Thyroid gland (tissue), 4 donors: ENCODE measurements around the gene NLRP1. TPM values are rescaled to one million over a fixed set of nuclear protein-coding genes. Genes with fewer than 3 reads are reported as not detected.

Source experiments
- DNase-seq, 2 donors: peaks; one replicate each; pipeline ENCODE4 v3.0.0-alpha.2; 2019
- H3K27ac ChIP-seq, 3 donors: fragments of 200-600 bp; sonication (generic); 1 replicate in 2 of 3; 2 replicates in 1 of 3; pipeline ENCODE4 v1.5.1; 2016 to 2019; ENCODE audit warnings: mild to moderate bottlenecking in 1 of 3, moderate library complexity in 1 of 3
- H3K27me3 ChIP-seq: fragments of 200-600 bp; sonication (generic); one replicate; pipeline ENCODE4 v1.5.1; 2019
- H3K36me3 ChIP-seq, 2 donors: fragments of 200-600 bp; sonication (generic); one replicate each; pipeline ENCODE4 v1.5.1; 2016 to 2019
- H3K4me1 ChIP-seq, 2 donors: fragments of 200-600 bp; sonication (generic); one replicate each; pipeline ENCODE4 v1.5.1; 2017 to 2019
- H3K4me3 ChIP-seq, 3 donors: fragments of 200-600 bp; sonication (generic); replicated peaks in 1 of 3; 1 replicate in 2 of 3; 2 replicates in 1 of 3; pipeline ENCODE4 v1.5.1; 2016; ENCODE audit warnings: mild to moderate bottlenecking in 1 of 3
- H3K9me3 ChIP-seq: fragments of 200-600 bp; sonication (generic); one replicate; pipeline ENCODE4 v1.5.1; 2017
- CTCF ChIP-seq, 6 experiments: fragments of 200-600 bp in 3 of 6; fragments of 450-650 bp in 3 of 6; sonication (generic) in 3 of 6; IDR thresholded peaks; one replicate each; pipeline ENCODE4 v1.5.1; 2016 to 2019; ENCODE audit warnings: antibody characterized with exemption in 6 of 6, mild to moderate bottlenecking in 2 of 6, inconsistent platforms in 1 of 6, moderate library complexity in 1 of 6
- POLR2A ChIP-seq, 2 donors: fragments of 450-650 bp; IDR thresholded peaks; one replicate each; pipeline ENCODE4 v1.6.1; 2017; ENCODE audit warnings: antibody characterized with exemption in 2 of 2, mild to moderate bottlenecking in 2 of 2, moderate library complexity in 1 of 2
- WGBS, 2 donors: methylation state at CpG; one replicate each; pipeline ENCODE4 v1.1.5; 2017; 5-methylcytosine and 5-hydroxymethylcytosine counted together
- intact Hi-C: fragments of 100-400 bp; cut with DNase I; formaldehyde crosslinking; loops from one replicate; pipeline ENCODE4 v1.15.1; 2023
- total RNA-seq, 4 donors: library from RNA; depleted of rRNA; stranded (reverse); fragments of >200 nt; gene quantifications; one replicate each; pipeline ENCODE4 v1.2.3, GENCODE V29; 2016

Gene NLRP1
- total RNA-seq, 4 donors from 2014 or later: 28.4 to 36.7 (median 31.8) TPM

GRCh38 chr17:5591966-5592365 lies 7.7 kb upstream of the NLRP1 start:
- Histone ChIP-seq H3K9me3 (no peaks in the 10 kb centered on the region), H3K4me3 (no peak overlapping the region), H3K27ac (no peak overlapping the region), H3K4me1 (no peaks in the 10 kb centered on the region), H3K27me3 (no peaks in the 10 kb centered on the region), H3K36me3 (no peaks in the 10 kb centered on the region)
- intact Hi-C loops: loop anchor here (10.0 kb wide), 1 partner anchor 113 kb away; no protein-coding TSS in a partner anchor
- no peak for DNase-seq
- WGBS, 2 donors: 55 to 70% methylated on average over 11 of the region's 11 CpGs
- TF ChIP-seq POLR2A (IDR thresholded peaks at IDR 0.05) (no peak), CTCF (IDR thresholded peaks at IDR 0.05) (no peak)

- Histone ChIP-seq H3K9me3 (no peaks in the 10 kb centered on the region), H3K36me3 (no peaks in the 10 kb centered on the region), H3K27ac (no peak overlapping the region), H3K27me3 (no peaks in the 10 kb centered on the region), H3K4me3 (no peak overlapping the region), H3K4me1 (peaks cover 9 to 19% of the 10 kb centered on the region in 2 donors)
- no peak for TF ChIP-seq CTCF (IDR thresholded peaks at IDR 0.05)
- no peak for TF ChIP-seq POLR2A (IDR thresholded peaks at IDR 0.05)
- intact Hi-C loops: loop anchor here (2.0 kb wide), 1 partner anchor 834 kb away; no protein-coding TSS in a partner anchor
- DNase-seq: no peak
- 83 to 89% methylated on average over 6 of the region's 6 CpGs for WGBS, 2 donors
Measured at GRCh38 chr17:5588584-5588983, 4.3 kb upstream of the NLRP1 start.

GRCh38 chr17:5587438-5588032 lies 3.2 kb upstream of the NLRP1 start:
- peak; percentile 25 to 34 for DNase-seq
- Histone ChIP-seq H3K4me1 (peaks cover 15 to 29% of the 10 kb centered on the region in 2 donors), H3K27ac (no peak overlapping the region), H3K4me3 (no peak overlapping the region), H3K9me3 (no peaks in the 10 kb centered on the region), H3K27me3 (no peaks in the 10 kb centered on the region), H3K36me3 (no peaks in the 10 kb centered on the region)
- TF ChIP-seq POLR2A (IDR thresholded peaks at IDR 0.05) (no peak), CTCF (IDR thresholded peaks at IDR 0.05) (peak; percentile 56 to 90 (median 87))
- WGBS, 2 donors: 27 to 30% methylated on average over 6 of the region's 6 CpGs
- intact Hi-C loops: loop anchor here (2.0 kb wide), 1 partner anchor 835 kb away; no protein-coding TSS in a partner anchor

- peak overlapping the region in 2 of 3 donors; percentile 73 to 88 for H3K27ac ChIP-seq
- H3K4me3 ChIP-seq: no peak overlapping the region
- peaks cover 15 to 32% of the 10 kb centered on the region in 2 donors for H3K4me1 ChIP-seq
- DNase-seq: peak; percentile 15 to 19
- peaks cover 0 to 9% of the 10 kb centered on the region in 2 donors for H3K36me3 ChIP-seq
- TF ChIP-seq CTCF (IDR thresholded peaks at IDR 0.05): no peak
- H3K9me3 ChIP-seq: no peaks in the 10 kb centered on the region
- H3K27me3 ChIP-seq: no peaks in the 10 kb centered on the region
- intact Hi-C loops: no loop called here
- WGBS, 2 donors: 25% methylated on average over 11 of the region's 11 CpGs
Measured at GRCh38 chr17:5585836-5586521, 1.7 kb upstream of the NLRP1 start.

- H3K36me3 ChIP-seq: peaks cover 0 to 10% of the 10 kb centered on the region in 2 donors
- no peaks in the 10 kb centered on the region for H3K27me3 ChIP-seq
- H3K4me1 ChIP-seq: peaks cover 15 to 32% of the 10 kb centered on the region in 2 donors
- DNase-seq: no peak
- no peak for TF ChIP-seq POLR2A (IDR thresholded peaks at IDR 0.05)
- TF ChIP-seq CTCF (IDR thresholded peaks at IDR 0.05): no peak
- 90 to 91% methylated on average over 11 of the region's 11 CpGs for whole genome bisulfite sequencing, 2 donors
- intact Hi-C loops: no loop called here
- no peak overlapping the region for H3K4me3 ChIP-seq
- H3K27ac ChIP-seq: peak overlapping the region; percentile 68 to 88 (median 73)
- no peaks in the 10 kb centered on the region for H3K9me3 ChIP-seq
Measured at GRCh38 chr17:5585287-5585794, 1.0 kb upstream of the NLRP1 start.
